ENCODE results near the gene NPS.

NPS gene

GRCh38 chr10:127535802-127536515 is 13.2 kb upstream of the NPS start:
- Histone ChIP-seq H3K9me3 (ENCODE audit: control insufficient read depth, insufficient read depth, low read length) (no peaks in the 10 kb centered on the region), H3K36me3 (ENCODE audit: insufficient read depth, low read length) (no peaks in the 10 kb centered on the region), H3K9ac (ENCODE audit: low read depth, low read length) (no peak overlapping the region), H3K4me1 (ENCODE audit: insufficient read depth, low read length) (no peaks in the 10 kb centered on the region)

- no peak overlapping the region for H3K9ac ChIP-seq (ENCODE audit: low read depth, low read length)
- H3K9me3 ChIP-seq (ENCODE audit: control insufficient read depth, insufficient read depth, low read length) = no peaks in the 10 kb centered on the region
- no peaks in the 10 kb centered on the region for H3K36me3 ChIP-seq (ENCODE audit: insufficient read depth, low read length)
- no peaks in the 10 kb centered on the region for H3K4me1 ChIP-seq (ENCODE audit: insufficient read depth, low read length)
Measured at GRCh38 chr10:127536972-127537760, 11.9 kb upstream of the NPS start.

- Histone ChIP-seq H3K9ac (ENCODE audit: low read depth, low read length) (no peak overlapping the region), H3K4me1 (ENCODE audit: insufficient read depth, low read length) (no peaks in the 10 kb centered on the region)
Measured at GRCh38 chr10:127537924-127538323, 11.2 kb upstream of the NPS start.

GRCh38 chr10:127548022-127548421 is 1.1 kb upstream of the NPS start:
- H3K36me3 ChIP-seq (ENCODE audit: insufficient read depth, low read length) = no peaks in the 10 kb centered on the region
- no peaks in the 10 kb centered on the region; the same call in 1 of the 2 replicates for H3K9me3 ChIP-seq (ENCODE audit: control insufficient read depth, insufficient read depth, low read length)
- H3K4me1 ChIP-seq (ENCODE audit: insufficient read depth, low read length) = peaks cover 5% of the 10 kb centered on the region; the same call in 1 of the 2 replicates
- H3K9ac ChIP-seq (ENCODE audit: low read depth, low read length) = no peak overlapping the region

More at GRCh38 chr10:127537924-127538323, 11.2 kb upstream of the NPS start:
- Histone ChIP-seq H3K9me3 (ENCODE audit: control insufficient read depth, insufficient read depth, low read length) (no peaks in the 10 kb centered on the region), H3K36me3 (ENCODE audit: insufficient read depth, low read length) (no peaks in the 10 kb centered on the region)

- Histone ChIP-seq H3K9ac (ENCODE audit: low read depth, low read length) (no peak overlapping the region), H3K36me3 (ENCODE audit: insufficient read depth, low read length) (no peaks in the 10 kb centered on the region), H3K4me1 (ENCODE audit: insufficient read depth, low read length) (peaks cover 5% of the 10 kb centered on the region; the same call in 1 of the 2 replicates), H3K9me3 (ENCODE audit: control insufficient read depth, insufficient read depth, low read length) (no peaks in the 10 kb centered on the region)
Measured at GRCh38 chr10:127550861-127551260, 1.8 kb downstream of the NPS start.

DNA sequence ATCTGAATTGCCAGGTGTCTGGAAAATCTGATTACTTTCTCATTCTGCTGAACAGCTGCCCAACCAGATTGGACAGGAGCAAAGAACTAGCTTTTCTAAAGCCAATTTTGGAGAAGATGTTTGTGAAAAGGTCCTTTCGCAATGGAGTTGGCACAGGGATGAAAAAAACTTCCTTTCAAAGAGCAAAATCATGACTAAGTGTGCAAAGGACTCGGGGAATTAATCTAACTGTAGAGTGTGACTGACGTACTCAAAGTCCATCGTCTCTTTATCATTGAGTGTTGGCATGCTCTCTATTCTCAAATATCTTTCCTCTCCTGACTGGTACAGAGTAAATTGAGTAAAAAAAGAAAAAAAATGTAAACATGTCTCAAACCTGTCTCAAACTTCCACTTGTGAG is 3.3 kb downstream of the NPS start:
- Histone ChIP-seq H3K9ac (ENCODE audit: low read depth, low read length) (no peak overlapping the region), H3K36me3 (ENCODE audit: insufficient read depth, low read length) (no peaks in the 10 kb centered on the region), H3K4me1 (ENCODE audit: insufficient read depth, low read length) (peaks cover 5% of the 10 kb centered on the region; the same call in 1 of the 2 replicates), H3K9me3 (ENCODE audit: control insufficient read depth, insufficient read depth, low read length) (no peaks in the 10 kb centered on the region)

DNA sequence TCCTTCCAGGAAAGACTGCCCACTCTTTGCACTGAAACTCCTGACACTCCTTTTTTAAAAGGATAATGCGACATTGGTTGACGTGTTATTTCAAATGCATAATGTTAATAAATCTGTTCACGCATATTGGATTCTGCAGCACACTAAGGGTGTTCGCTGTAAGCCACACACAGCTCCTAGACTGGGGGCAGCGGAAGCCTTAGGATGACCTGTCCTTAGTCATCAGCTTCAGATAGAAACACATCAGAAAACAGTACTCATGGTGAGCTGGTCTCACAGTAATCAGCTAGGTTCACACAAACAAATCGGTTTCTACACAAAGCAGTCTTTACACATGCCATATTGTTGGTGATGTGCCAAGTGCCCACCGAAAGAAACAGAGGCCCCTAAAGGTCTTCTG is 4.3 kb downstream of the NPS start:
- no peaks in the 10 kb centered on the region for H3K9me3 ChIP-seq (ENCODE audit: control insufficient read depth, insufficient read depth, low read length)

DNA sequence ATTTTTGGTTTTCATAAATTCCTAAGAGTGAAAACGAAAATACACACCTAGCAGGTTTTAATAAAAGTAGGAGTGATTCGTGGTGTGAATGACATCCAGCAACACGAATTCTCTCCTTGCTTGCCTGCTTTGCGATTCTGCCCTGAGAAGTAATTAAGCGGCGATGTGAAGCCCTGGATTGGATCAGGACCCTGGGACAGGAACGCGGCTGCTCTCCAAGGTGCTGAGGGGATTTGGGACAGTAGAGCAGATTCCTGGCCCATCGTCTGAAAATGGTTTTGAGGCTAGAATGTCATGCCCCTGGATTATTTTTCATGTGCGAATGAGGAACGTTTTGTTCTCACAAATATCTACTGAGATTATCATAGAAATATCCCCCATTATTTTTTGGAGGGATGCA is 7.8 kb downstream of the NPS start:
- Histone ChIP-seq H3K4me1 (ENCODE audit: insufficient read depth, low read length) (no peaks in the 10 kb centered on the region), H3K9me3 (ENCODE audit: control insufficient read depth, insufficient read depth, low read length) (no peaks in the 10 kb centered on the region), H3K36me3 (ENCODE audit: insufficient read depth, low read length) (no peaks in the 10 kb centered on the region), H3K9ac (ENCODE audit: low read depth, low read length) (no peak overlapping the region)

More for the DNA sequence above, 4.3 kb downstream of the NPS start:
- Histone ChIP-seq H3K36me3 (ENCODE audit: insufficient read depth, low read length) (no peaks in the 10 kb centered on the region), H3K4me1 (ENCODE audit: insufficient read depth, low read length) (peaks cover 5% of the 10 kb centered on the region; the same call in 1 of the 2 replicates), H3K9ac (ENCODE audit: low read depth, low read length) (no peak overlapping the region)

DNA sequence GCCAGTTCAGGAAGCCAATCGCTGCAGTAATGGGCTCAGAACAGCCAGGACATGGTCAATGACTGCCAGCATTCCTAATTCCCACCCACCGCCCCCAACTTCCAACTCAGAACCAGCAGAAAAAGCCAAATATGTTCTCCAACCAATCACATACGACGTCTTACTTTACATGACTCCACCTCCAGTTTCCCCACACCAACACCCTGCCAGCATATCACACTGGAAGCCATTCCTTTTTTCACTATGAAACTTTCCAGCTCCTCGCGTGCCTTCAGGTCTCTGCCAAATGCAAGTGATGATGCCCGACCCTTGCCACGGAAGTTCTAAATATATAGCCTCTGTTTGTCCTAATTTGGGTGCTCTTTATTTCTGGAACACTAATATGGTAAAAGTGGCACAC is 12.5 kb downstream of the NPS start:
- H3K9ac ChIP-seq (ENCODE audit: low read depth, low read length) = no peak overlapping the region

GRCh38 chr10:127563718-127564553 is 14.8 kb downstream of the NPS start:
- Histone ChIP-seq H3K9ac (ENCODE audit: low read depth, low read length) (no peak overlapping the region), H3K36me3 (ENCODE audit: insufficient read depth, low read length) (no peaks in the 10 kb centered on the region), H3K4me1 (ENCODE audit: insufficient read depth, low read length) (no peaks in the 10 kb centered on the region), H3K9me3 (ENCODE audit: control insufficient read depth, insufficient read depth, low read length) (no peaks in the 10 kb centered on the region)

More for the DNA sequence above, 12.5 kb downstream of the NPS start:
- no peaks in the 10 kb centered on the region for H3K9me3 ChIP-seq (ENCODE audit: control insufficient read depth, insufficient read depth, low read length)
- H3K36me3 ChIP-seq (ENCODE audit: insufficient read depth, low read length) = no peaks in the 10 kb centered on the region
- H3K4me1 ChIP-seq (ENCODE audit: insufficient read depth, low read length) = no peaks in the 10 kb centered on the region

GRCh38 chr10:127564644-127565043 is 15.5 kb downstream of the NPS start:
- H3K36me3 ChIP-seq (ENCODE audit: insufficient read depth, low read length) = no peaks in the 10 kb centered on the region
- no peak overlapping the region for H3K9ac ChIP-seq (ENCODE audit: low read depth, low read length)
- H3K9me3 ChIP-seq (ENCODE audit: control insufficient read depth, insufficient read depth, low read length) = no peaks in the 10 kb centered on the region
- no peaks in the 10 kb centered on the region for H3K4me1 ChIP-seq (ENCODE audit: insufficient read depth, low read length)

DNA sequence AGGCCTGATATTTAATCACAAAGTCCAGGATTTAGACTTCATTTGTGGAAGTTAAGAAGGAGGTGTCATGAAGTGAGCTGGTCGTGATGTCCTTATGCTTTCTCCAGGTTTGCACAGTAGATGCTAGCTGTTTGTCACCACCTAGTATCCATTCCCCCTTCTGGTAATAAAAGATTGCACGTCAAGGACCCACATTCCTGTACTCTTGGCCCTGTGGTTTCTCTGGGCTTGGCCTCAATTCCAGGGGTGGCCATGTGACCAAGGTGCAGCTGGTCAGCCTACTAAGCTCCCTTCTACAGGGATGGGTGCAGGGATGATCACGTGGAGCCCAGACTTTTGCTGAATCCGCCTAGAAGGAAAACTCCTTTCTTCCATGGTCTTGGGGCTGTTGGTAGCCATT is 16.5 kb downstream of the NPS start:
- Histone ChIP-seq H3K36me3 (ENCODE audit: insufficient read depth, low read length) (no peaks in the 10 kb centered on the region), H3K9ac (ENCODE audit: low read depth, low read length) (no peak overlapping the region), H3K4me1 (ENCODE audit: insufficient read depth, low read length) (no peaks in the 10 kb centered on the region), H3K9me3 (ENCODE audit: control insufficient read depth, insufficient read depth, low read length) (no peaks in the 10 kb centered on the region)

DNA sequence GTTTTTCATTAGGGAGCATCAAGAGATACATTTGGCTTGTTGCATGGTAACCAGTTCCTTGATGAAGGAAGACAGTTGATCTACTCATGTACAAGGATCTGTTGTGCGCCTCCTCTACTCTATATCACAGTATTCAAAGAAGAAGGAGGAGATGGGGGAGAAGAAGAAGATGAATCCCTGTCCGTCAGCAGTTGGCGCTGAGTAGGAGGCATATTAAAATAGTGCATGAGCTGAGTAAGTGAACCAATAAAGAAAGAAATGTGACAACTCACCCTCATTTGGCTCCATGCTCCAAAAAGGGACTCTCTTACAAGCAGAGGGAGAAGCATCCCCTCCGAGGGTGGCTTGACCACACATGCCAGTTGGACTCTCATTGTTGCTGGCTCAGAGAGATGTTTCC is 20.1 kb downstream of the NPS start:
- no peaks in the 10 kb centered on the region for H3K36me3 ChIP-seq (ENCODE audit: insufficient read depth, low read length)
- no peak overlapping the region for H3K9ac ChIP-seq (ENCODE audit: low read depth, low read length)
- no peaks in the 10 kb centered on the region for H3K9me3 ChIP-seq (ENCODE audit: control insufficient read depth, insufficient read depth, low read length)
- no peaks in the 10 kb centered on the region for H3K4me1 ChIP-seq (ENCODE audit: insufficient read depth, low read length)

DNA sequence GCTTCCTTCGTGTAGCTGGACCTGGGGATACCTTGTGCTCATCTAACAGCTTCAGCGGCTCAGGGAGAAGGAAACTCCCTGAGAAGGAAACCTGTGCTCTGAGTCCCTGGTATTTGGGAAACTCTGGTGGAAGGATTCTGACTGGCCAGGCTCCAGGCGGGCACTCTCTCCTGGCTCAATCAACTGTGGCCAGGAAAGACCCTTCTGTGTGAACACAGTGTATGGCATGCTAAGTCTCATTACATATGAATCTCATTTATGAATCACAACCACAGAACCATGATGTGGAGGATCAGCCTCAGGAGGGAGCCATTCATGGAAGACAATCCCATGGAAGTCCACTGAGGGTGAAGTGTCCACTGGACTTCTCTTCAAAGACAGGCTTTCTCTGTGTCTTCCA is 20.9 kb downstream of the NPS start:
- Histone ChIP-seq H3K36me3 (ENCODE audit: insufficient read depth, low read length) (no peaks in the 10 kb centered on the region), H3K4me1 (ENCODE audit: insufficient read depth, low read length) (no peaks in the 10 kb centered on the region), H3K9ac (ENCODE audit: low read depth, low read length) (no peak overlapping the region), H3K9me3 (ENCODE audit: control insufficient read depth, insufficient read depth, low read length) (no peaks in the 10 kb centered on the region)
